HG03039 (cell line): ENCODE data around the gene RND2.
"Not testable (repeated sequence)": the region's sequence is repeated elsewhere in the genome, so short reads cannot be mapped to it uniquely, and the experiment has no call there.

Experiments used
- ATAC-seq: cut with Tn5 transposase; IDR thresholded peaks from one replicate; pipeline ENCODE4 v1.9.1; 2021; ENCODE audit warnings: mild to moderate bottlenecking, moderate library complexity; ENCODE audit not compliant: unreplicated experiment

The RND2 gene

GRCh38 chr17:43024407-43025289, at the start of gene RND2:
RND2 (plus strand) TSS chr17:43025231; CDS start chr17:43025348, 117 bp downstream.
- no peak for ATAC-seq

DNA sequence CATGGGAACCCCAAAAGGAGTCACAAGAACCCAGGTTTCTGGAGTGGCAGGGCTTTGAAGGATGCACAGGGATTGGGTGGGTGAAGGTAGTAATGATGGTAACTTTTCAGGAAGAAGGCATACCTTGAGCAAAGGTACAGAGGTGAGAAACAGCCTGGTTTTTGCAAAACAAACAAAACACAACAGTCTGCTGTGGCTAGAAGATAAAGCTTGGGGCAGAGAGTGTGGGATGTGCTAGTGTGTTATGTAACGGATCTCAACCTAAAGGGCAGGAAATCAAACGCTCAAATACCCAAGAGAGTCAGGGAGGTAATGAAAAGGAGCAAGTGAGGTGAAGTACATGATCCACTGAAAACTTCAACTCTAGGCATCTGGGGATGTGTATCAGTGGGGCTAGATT, 49.8 kb upstream of the RND2 start:
- ATAC-seq, result no peak

DNA sequence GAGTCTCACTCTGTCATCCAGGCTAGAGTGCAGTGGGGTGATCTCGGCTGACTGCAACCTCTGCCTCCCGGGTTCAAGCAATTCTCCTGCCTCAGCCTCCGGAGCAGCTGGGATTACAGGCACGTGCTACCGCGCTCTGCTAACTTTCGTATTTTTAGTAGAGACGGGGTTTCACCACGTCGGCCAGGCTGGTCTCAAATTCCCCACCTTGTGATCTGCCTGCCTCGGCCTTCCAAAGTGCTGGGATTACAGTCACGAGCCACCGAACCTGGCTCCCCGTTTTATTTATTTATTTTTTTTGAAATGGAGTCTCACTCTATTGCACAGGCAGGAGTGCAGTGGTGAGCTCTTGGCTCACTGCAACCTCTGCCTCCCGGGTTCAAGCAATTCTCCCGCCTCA, 49.3 kb upstream of the RND2 start:
- not testable (repeated sequence) for ATAC-seq

DNA sequence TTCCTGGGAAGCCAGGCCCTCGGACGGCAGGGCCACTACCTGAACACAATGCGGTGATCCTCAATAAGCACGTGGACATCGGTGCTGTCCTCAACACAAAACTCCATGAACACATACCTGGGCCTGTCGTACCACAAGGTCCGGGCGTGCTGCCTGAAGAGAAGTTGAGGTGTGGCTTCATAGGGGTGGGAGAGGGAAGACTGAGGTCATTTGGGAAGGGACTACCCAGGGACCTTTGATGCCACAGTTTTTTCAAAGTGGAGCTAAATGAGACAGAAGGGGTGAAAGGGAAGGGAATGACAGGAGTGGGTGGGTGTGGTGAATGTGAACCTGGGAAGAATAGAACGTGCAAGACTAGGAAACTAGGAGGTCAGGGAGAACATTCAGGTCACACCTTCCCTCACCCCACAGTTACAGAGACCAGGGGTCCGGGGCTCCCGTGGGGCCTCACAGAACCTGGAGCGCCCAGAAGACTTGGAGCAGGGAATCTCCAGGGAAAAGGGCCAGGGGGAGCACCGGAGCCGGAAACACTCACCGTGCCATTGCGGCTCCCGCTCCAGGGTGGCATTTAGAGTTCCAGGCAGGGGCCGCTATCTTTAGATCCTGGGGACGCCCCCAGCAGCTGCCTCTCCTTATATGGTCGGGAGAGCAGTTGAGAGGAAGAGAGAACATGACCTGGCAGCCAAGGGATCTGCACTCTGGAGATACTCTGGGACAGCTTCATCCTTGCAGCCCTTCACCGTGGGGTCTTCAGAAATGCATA, 45.3 kb upstream of the RND2 start, which contains the start of gene PTGES3L:
TSS of gene PTGES3L (minus strand) at position 570 of the 763 bp plus-strand sequence. CDS start at position 543, 27 bp downstream.
- peak; percentile 24 for ATAC-seq

DNA sequence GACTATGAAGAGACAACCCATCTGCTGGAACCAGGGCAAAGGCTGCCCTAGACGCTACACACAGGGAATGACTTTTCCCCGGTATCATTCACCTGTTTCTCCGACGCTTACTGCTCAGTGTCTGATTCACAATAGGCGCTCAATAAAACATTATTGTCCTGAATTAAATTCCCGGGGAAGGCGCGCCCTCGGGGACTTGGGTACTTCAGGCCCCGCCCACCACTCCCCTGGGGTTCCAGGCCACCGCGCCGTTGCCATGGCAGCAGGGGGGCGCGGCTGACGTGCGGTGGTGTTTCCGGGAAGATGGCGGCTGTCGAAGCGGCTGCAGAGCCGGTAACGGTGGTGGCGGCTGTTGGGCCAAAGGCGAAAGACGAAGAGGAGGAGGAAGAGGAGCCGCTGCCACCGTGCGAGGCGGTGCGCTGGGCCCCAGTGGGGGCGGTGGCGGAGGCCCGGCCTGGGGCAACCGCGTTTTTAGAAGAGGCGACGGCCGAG, 44.7 kb upstream of the RND2 start, which contains the start of gene RUNDC1:
TSS of gene RUNDC1 (plus strand) at position 292 of the 492 bp plus-strand sequence. CDS start at position 304, 12 bp downstream.
- peak; percentile 62 for ATAC-seq

- ATAC-seq, result peak; percentile 37
Observed at GRCh38 chr17:42980766-42981397, 44.1 kb upstream of the RND2 start.

DNA sequence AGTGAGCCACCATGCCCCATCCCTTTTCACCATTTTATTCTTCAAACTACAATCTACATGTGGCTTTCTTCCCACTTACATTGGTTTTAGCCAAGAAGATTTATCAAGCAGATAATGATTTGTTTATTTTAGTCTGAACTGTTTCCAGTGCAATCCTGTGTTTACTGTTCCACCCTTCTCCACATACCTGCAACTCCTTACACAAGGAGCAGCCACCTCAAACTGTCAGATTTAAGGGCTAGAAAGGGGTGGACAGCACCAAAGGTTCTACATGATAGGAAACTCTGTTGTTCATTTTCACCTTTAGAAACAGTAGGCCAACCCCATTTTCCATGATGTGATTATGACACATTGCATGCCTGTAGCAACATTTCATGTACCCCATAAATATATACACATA, 42.8 kb upstream of the RND2 start:
- no peak for ATAC-seq

DNA sequence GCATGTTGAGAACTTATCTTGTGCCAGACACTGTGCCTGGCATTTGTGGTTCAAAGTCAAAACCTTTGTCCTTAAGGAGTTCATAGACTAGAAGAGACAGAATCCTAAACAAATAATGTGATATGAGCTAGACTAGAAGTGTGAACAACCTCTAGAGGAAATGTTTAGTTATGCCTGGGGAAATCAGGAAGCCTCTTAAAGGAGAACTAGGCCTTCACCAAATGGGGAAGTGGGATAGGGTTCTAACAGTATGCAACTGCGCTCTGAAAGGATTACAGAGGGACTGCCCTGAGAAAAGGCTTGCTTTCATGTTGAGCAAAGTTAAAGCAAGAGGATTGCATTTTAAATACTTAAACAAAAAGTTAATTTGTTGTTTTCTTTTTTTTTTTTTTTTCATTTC, 39.8 kb upstream of the RND2 start:
- no peak for ATAC-seq

DNA sequence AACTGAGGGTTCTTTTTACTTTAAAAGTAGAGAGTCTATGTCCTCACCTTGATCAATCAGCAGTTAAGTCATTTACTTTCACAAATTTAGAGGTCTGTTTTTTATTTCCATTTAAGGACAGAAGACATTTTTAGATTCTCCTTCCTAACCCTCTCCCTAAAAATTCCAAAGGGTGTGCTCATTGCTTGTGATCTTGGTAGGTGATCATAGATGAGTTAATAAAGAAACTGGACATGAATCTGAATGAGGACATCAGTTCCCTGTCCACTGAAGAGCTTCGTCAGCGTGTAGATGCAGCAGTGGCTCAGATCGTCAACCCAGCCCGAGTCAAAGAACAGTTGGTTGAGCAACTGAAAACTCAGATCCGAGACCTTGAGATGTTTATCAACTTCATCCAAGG, 35.9 kb upstream of the RND2 start:
- ATAC-seq, result no peak

GRCh38 chr17:42989726-42990652, 35.0 kb upstream of the RND2 start:
- ATAC-seq, result no peak

GRCh38 chr17:42991471-42991870, 33.6 kb upstream of the RND2 start:
- no peak for ATAC-seq

DNA sequence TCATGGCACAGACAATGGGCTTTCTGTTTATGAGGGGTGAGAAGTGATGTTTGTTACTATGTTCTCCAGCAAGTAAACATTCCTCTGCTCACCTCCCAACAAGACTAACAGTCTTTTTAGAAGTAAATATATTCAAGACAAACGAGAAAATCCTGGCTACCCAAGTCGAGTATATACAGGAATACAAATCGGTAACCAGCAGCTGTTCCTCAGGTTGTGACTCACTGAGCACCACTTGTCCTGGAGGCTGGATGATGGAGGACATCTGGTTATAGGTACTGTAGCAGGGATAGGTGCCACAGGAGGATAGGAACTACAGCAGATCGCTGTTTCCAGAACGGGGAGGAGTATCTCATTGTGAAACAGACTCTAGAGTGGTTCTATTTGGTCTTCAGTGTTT, 32.2 kb upstream of the RND2 start:
- no peak for ATAC-seq

DNA sequence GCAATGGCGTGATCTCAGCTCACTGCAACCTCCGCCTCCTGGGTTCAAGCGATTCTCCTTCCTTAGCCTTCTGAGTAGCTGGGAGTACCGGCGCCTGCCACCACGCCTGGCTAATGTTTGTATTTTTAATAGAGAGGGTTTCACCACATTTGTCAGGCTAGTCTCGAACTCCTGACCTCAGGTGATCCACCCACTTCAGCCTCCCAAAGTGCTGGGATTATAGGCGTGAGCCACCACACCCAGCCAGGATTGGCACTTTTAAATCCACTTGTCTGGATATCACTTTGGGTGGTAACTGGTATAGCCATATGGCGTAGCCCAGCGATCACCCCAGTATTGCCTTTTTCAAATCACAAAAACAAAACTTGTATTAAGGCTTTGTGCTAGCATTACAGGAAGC, 31.1 kb upstream of the RND2 start:
- not testable (repeated sequence) for ATAC-seq

GRCh38 chr17:42997390-42997983, 27.5 kb upstream of the RND2 start:
- ATAC-seq, result no peak

DNA sequence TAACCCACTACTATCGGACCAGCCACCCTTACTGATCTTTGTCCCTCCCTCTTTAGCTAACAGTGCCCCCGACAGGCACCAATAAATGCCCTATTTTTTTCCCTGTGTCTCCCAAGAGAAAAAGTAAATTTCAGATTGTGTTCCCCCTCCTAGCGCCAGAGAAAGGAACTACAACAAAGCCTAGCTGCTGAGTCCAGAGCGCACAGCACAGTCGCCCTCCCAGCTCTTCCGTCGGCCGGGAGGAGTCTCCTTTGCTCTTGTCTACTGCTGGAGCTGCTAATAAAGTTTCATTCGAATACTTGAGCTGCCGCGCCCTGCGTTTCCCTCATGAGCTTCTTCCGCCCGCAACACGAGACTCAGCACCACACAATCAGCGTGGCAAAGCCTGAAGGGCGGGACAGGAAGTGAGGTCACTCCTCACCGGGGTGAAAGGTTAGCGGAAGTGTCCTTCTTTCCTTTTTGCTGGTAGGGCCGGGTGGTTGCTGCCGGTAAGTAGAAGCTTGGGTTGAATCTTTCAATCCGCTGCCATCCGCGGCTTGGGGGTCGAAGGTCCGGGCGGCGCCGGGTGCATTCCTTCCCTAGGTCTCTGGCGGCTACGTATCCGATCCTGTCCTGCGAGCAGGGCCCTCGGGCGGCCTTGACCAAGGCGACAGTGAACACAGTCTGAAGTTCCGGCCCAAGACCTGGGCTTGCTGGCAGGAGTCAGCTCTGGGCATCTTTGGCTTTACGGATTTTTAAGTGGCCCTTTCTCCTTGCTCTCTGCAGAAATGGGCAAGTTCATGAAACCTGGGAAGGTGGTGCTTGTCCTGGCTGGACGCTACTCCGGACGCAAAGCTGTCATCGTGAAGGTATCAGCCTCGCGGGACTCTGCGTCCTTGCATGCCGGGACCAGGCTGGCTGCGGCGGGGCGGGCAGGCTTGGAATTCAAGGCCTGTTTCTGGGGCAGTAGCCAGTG, 26.8 kb upstream of the RND2 start, which contains the start of gene RPL27:
TSS of gene RPL27 (plus strand) at position 436 of the 955 bp plus-strand sequence. CDS start at position 768, 332 bp downstream.
- ATAC-seq, result peak; percentile 87

GRCh38 chr17:42999003-42999525, 26.0 kb upstream of the RND2 start:
- ATAC-seq, result no peak

DNA sequence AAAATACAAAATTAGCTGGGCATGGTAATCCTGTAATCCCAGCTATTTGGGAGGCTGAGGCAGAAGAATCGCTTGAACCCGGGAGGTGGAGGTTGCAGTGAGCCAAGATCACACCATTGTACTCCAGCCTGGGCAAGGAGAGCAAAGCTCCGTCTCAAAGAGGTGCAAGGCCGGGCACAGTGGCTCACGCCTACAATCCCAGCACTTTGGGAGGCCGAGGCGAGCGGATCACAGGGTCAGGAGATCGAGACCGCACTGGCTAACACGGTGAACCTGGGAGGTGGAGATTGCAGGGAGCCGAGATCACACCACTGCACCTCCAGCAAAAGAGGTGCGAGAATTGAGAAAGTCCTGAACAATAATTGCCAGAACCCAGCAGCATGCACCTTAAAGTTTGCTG, 24.1 kb upstream of the RND2 start:
- ATAC-seq, result not testable (repeated sequence)

GRCh38 chr17:43003542-43004172, 21.4 kb upstream of the RND2 start:
- ATAC-seq, result no peak
